ENCODE data around the gene EXOSC2.

GRCh38 chr9:130689937-130690700, 3.5 kb upstream of the EXOSC2 start:
- TF ChIP-seq CTCF (IDR thresholded peaks at IDR 0.05) (no peak), ZFX (IDR thresholded peaks at IDR 0.05; ENCODE audit: borderline replicate concordance) (no peak)

All from 22Rv1 (cell line).